ENCODE measurements around the gene LEKR1.
"Not testable (repeated sequence)": the region's sequence is repeated elsewhere in the genome, so short reads cannot be mapped to it uniquely, and the experiment has no call there.

LEKR1 gene

GRCh38 chr3:156908398-156908797 lies 82.2 kb downstream of the LEKR1 start:
- no peaks in the 10 kb centered on the region for H3K36me3 ChIP-seq
- no peak overlapping the region for H3K27ac ChIP-seq
- H3K9me3 ChIP-seq (ENCODE audit: severe bottlenecking), result no peaks in the 10 kb centered on the region
- no peaks in the 10 kb centered on the region for H3K27me3 ChIP-seq (ENCODE audit: insufficient read depth, low read depth, severe bottlenecking)
- TF ChIP-seq CTCF (IDR thresholded peaks at IDR 0.05; ENCODE audit: low read depth, low read length), result no peak
- DNase-seq, result no peak
- H3K4me3 ChIP-seq (ENCODE audit: low read depth, low read length), result no peak overlapping the region

GRCh38 chr3:156910022-156910421 lies 83.9 kb downstream of the LEKR1 start:
- H3K27ac ChIP-seq, result no peak overlapping the region
- H3K27me3 ChIP-seq (ENCODE audit: insufficient read depth, low read depth, severe bottlenecking), result no peaks in the 10 kb centered on the region
- H3K9me3 ChIP-seq (ENCODE audit: severe bottlenecking), result no peaks in the 10 kb centered on the region
- no peak for TF ChIP-seq CTCF (IDR thresholded peaks at IDR 0.05; ENCODE audit: low read depth, low read length)
- H3K4me3 ChIP-seq (ENCODE audit: low read depth, low read length), result no peak overlapping the region
- H3K36me3 ChIP-seq, result no peaks in the 10 kb centered on the region
- no peak for DNase-seq

DNA sequence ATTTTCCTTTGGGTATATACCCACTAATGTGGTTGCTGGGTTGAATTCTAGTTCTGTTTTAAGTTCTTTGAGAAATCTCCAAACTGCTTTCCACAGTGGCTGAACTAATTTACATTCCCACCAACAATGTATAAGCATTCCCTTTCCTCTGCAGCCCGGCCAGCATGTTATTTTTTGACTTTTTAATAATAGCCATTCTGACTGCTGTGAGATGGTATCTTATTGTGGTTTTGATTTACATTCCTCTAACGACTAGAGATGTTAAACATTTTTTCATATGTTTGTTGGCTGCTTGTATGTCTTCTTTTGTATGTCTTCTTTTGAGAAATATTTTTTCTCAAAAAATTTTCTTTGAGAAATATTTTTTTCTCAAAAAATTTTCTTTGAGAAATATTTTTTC lies 84.7 kb downstream of the LEKR1 start:
- H3K4me3 ChIP-seq (ENCODE audit: low read depth, low read length); H3K27me3 ChIP-seq (ENCODE audit: insufficient read depth, low read depth, severe bottlenecking); DNase-seq; H3K9me3 ChIP-seq (ENCODE audit: severe bottlenecking); H3K27ac ChIP-seq; H3K36me3 ChIP-seq: not testable (repeated sequence)

DNA sequence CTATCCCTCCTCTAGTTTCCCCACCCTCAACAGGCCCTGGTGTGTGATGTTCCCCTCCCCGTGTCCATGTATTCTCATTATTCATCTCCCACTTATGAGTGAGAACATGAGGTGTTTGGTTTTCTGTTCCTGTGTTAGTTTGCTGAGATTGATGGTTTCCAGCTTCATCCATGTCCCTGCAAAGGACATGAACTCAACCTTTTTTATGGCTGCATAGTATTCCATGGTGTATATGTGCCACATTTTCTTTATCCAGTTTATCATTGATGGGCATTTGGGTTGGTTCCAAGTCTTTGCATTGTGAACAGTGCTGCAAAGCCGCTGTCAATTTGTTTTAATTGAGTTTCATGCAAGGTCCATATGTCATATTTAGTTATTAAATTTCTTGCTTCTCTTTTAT lies 88.1 kb downstream of the LEKR1 start:
- H3K4me3 ChIP-seq (ENCODE audit: low read depth, low read length); H3K27ac ChIP-seq; H3K36me3 ChIP-seq; H3K9me3 ChIP-seq (ENCODE audit: severe bottlenecking); H3K27me3 ChIP-seq (ENCODE audit: insufficient read depth, low read depth, severe bottlenecking); DNase-seq: not testable (repeated sequence)

- H3K36me3 ChIP-seq, result no peaks in the 10 kb centered on the region
- TF ChIP-seq CTCF (IDR thresholded peaks at IDR 0.05; ENCODE audit: low read depth, low read length), result no peak
These were observed 89.2 kb downstream of the LEKR1 start for GRCh38 chr3:156915372-156915771.

DNA sequence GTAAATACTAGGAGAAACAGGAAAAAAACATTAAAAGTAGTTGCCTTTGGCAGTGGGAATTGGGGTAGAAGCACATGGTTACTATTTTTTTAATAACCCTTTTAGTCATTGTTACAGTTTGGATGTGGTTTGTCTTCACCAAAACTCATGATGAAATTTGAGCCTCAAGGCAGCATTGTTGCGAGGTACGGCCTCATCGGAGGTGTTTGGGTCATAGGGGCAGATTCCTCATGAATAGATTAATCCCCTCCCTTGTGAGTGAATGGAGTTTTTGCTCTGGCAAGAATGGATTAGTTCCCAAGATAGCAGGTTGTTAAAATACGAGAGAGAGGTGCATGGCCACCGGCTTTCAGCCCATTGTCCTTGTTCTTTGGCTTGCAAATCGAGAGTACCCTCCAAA lies 92.6 kb downstream of the LEKR1 start:
- H3K27me3 ChIP-seq (ENCODE audit: insufficient read depth, low read depth, severe bottlenecking), result no peaks in the 10 kb centered on the region
- H3K9me3 ChIP-seq (ENCODE audit: severe bottlenecking), result no peaks in the 10 kb centered on the region
- no peak for DNase-seq
- no peak for TF ChIP-seq CTCF (IDR thresholded peaks at IDR 0.05; ENCODE audit: low read depth, low read length)
- no peak overlapping the region for H3K4me3 ChIP-seq (ENCODE audit: low read depth, low read length)
- H3K27ac ChIP-seq, result no peak overlapping the region
- no peaks in the 10 kb centered on the region for H3K36me3 ChIP-seq

More at GRCh38 chr3:156915372-156915771, 89.2 kb downstream of the LEKR1 start:
- Histone ChIP-seq H3K27ac (no peak overlapping the region), H3K4me3 (ENCODE audit: low read depth, low read length) (no peak overlapping the region), H3K27me3 (ENCODE audit: insufficient read depth, low read depth, severe bottlenecking) (no peaks in the 10 kb centered on the region), H3K9me3 (ENCODE audit: severe bottlenecking) (no peaks in the 10 kb centered on the region)
- DNase-seq, result no peak

DNA sequence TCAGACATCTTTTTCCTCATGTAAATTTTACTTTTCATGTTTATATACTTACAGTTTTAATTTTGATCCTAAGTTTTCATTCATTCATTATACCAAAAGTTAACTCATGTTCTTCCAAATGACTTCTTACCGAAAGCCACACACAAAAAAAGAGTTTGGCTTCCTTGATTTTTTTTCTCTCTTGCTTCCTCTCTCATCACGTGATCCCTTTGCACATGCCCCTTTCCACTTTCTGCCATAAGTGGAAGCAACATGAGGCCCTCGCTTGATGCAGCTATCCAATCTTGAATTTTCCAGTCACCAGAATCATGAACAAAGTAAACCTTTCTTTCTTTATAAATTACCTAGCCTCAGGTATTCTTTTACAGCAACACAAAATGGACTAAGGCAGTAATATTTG lies 93.7 kb downstream of the LEKR1 start:
- no peaks in the 10 kb centered on the region for H3K9me3 ChIP-seq (ENCODE audit: severe bottlenecking)
- no peaks in the 10 kb centered on the region for H3K36me3 ChIP-seq
- no peak overlapping the region for H3K4me3 ChIP-seq (ENCODE audit: low read depth, low read length)
- H3K27ac ChIP-seq, result no peak overlapping the region
- DNase-seq, result no peak
- no peaks in the 10 kb centered on the region for H3K27me3 ChIP-seq (ENCODE audit: insufficient read depth, low read depth, severe bottlenecking)
- TF ChIP-seq CTCF (IDR thresholded peaks at IDR 0.05; ENCODE audit: low read depth, low read length), result no peak

All from WERI-Rb-1 (cell line).